GM12865 (cell line): ENCODE measurements around the gene PCNT.
"Not testable (repeated sequence)": the region's sequence is repeated elsewhere in the genome, so short reads cannot be mapped to it uniquely, and the experiment has no call there.

Source experiments
- DNase-seq: peaks from one replicate; pipeline ENCODE4 v3.0.0; 2010; ENCODE audit warnings: low read depth
- H3K4me3 ChIP-seq: 2 replicates; pipeline ENCODE4 v1.5.1; 2011; ENCODE audit warnings: mild to moderate bottlenecking, low read depth, low read length, control low read depth
- CTCF ChIP-seq: IDR thresholded peaks from 2 replicates; pipeline ENCODE4 v1.5.1; 2011; ENCODE audit warnings: low read length, control low read depth, low read depth, inconsistent platforms; ENCODE audit not compliant: insufficient read depth; ENCODE audit errors: missing control alignments

PCNT gene

GRCh38 chr21:46428286-46428685 lies 104.3 kb downstream of the PCNT start:
- no peak overlapping the region for H3K4me3 ChIP-seq
- no peak for DNase-seq
- no peak for TF ChIP-seq CTCF

GRCh38 chr21:46428987-46429710 lies 105.2 kb downstream of the PCNT start:
- TF ChIP-seq CTCF: no peak
- no peak overlapping the region for H3K4me3 ChIP-seq
- no peak for DNase-seq

GRCh38 chr21:46429754-46430681 lies 106.1 kb downstream of the PCNT start:
- no peak for TF ChIP-seq CTCF
- DNase-seq: no peak
- no peak overlapping the region for H3K4me3 ChIP-seq

- DNase-seq: no peak
- no peak overlapping the region for H3K4me3 ChIP-seq
- no peak for TF ChIP-seq CTCF
Measured at GRCh38 chr21:46431448-46431847, 107.5 kb downstream of the PCNT start.

GRCh38 chr21:46431884-46432488 lies 108.0 kb downstream of the PCNT start:
- no peak overlapping the region for H3K4me3 ChIP-seq
- DNase-seq: no peak
- no peak for TF ChIP-seq CTCF

GRCh38 chr21:46433116-46433515 lies 109.2 kb downstream of the PCNT start:
- not testable (repeated sequence) for DNase-seq

GRCh38 chr21:46434322-46434958 lies 110.5 kb downstream of the PCNT start:
- H3K4me3 ChIP-seq: no peak overlapping the region
- DNase-seq: no peak

More at GRCh38 chr21:46433116-46433515, 109.2 kb downstream of the PCNT start:
- not testable (repeated sequence) for H3K4me3 ChIP-seq

More at GRCh38 chr21:46434322-46434958, 110.5 kb downstream of the PCNT start:
- no peak for TF ChIP-seq CTCF
